Right cardiac atrium (tissue), 5 donors: ENCODE data around the gene UBE2M. TPM values are rescaled to one million over a fixed set of nuclear protein-coding genes. Genes with fewer than 3 reads are reported as not detected.

Experiments used
- ATAC-seq, 2 donors: fragments of 200-7000 bp; cut with Tn5 transposase; one replicate each; pipeline versions ENCODE4 v1.8.0 to v1.9.1; 2020; ENCODE audit warnings: moderate library complexity in 2 of 2, mild to moderate bottlenecking in 1 of 2
- DNase-seq, 3 donors: peaks; one replicate each; pipeline ENCODE4 v3.0.0-alpha.2; 2020
- H3K27ac ChIP-seq: one replicate; pipeline ENCODE4 v1.5.1; 2013; ENCODE audit warnings: mild to moderate bottlenecking, low read length, control low read depth, moderate library complexity
- H3K27me3 ChIP-seq: one replicate; pipeline ENCODE4 v1.6.1; 2013; ENCODE audit not compliant: control insufficient read depth, insufficient read depth
- H3K4me1 ChIP-seq: one replicate; pipeline ENCODE4 v1.6.1; 2013; ENCODE audit warnings: low read length; ENCODE audit not compliant: control insufficient read depth, insufficient read depth
- H3K4me3 ChIP-seq: one replicate; pipeline ENCODE4 v1.5.1; 2013; ENCODE audit warnings: low read length, control low read depth
- H3K9me3 ChIP-seq: one replicate; pipeline ENCODE4 v1.6.1; 2013; ENCODE audit warnings: low read length; ENCODE audit not compliant: control insufficient read depth
- WGBS: extraction: QIAGEN DNeasy Blood & Tissue Kit; methylation state at CpG from one replicate; pipeline ENCODE4 v1.1.7; 2013; 5-methylcytosine and 5-hydroxymethylcytosine counted together
- intact Hi-C, 4 donors: fragments of 100-400 bp; cut with DNase I; formaldehyde crosslinking; loops; one replicate each; pipeline versions ENCODE4 v1.11.0 to v1.14.0; 2022 to 2023
- polyA plus RNA-seq: library from polyadenylated mRNA; stranded (reverse); fragments of 200-250 nt; gene quantifications from one replicate; pipeline ENCODE4 v1.2.3, GENCODE V29; 2013
- total RNA-seq, 4 donors: library from RNA; stranded (reverse); fragmentation: NEBNext Ultra II Directional; extraction: Animal tissue kit (Norgen Biotek cat#: 25700); gene quantifications; one replicate each; pipeline ENCODE4 v1.2.1, GENCODE V29; 2021
- donor health status: healthy with polysubstance abuse.
- donor health status: DM: no; HTN: yes; CAD: no.
- donor health status: DM: no; HTN: no; CAD: no.
- donor health status: DM: no; HTN: yes; CAD: no; lungs with severe emphysema.
- donor health status: DM: yes; HTN: yes; CAD: no.

The UBE2M gene
- total and polyA plus RNA-seq, 5 donors, result 92.7 to 137 (median 119) TPM

DNA sequence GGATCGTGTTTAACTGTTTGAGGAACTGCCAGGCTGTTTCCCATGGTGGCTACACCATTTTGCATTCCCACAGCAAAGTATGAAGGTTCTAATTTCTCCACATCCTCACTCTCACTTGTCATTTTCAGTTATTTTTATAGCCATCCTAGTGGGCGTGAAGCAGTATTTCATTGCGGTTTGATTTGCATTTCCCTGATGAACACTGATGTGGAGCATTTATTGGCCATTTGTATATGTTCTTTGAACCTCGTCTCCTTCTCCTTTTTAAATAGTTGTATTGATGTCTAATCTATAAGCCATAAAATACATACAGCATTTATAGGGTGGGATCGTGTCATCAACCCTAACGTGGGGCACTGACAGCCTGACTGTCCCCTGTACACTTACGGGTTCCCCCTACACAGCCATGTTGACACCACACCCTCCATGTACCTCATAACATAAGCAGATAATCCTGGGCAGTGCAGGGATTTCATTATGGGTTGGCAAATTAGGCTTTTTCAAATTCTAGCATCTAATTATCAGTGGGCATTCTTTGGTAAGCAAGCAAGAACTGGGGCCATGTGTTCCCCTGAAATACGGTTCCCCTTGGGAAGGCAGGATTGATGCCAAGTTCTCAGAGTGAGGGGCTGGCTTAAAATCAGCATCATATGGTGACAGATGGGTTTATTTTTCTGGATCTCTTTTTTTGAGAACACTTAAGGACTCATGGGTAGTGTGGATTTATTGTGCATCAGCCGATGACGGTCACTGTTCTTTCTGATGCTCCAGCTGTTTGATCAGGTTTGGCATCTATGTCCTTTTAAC is 27.2 kb downstream of the UBE2M start:
- DNase-seq (no peak), ATAC-seq (no peak)
- intact Hi-C loops, result no loop called here

DNA sequence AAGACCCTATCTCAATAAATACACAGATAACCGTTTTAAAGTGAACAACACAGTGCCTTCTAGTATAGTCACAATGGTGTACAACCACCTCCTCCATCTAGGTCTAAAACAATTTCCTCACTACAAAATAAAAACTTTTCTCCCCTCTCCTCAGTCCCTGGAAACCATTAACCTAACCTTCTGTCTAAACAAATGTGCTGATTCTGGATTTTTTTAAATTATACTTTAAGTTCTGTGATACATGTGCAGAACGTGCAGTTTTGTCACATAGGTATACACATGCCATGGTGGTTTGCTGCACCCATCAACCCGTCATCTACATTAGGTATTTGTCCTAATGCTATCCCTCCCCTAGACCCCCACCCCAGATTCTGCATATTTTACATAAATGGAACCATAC is 29.0 kb downstream of the UBE2M start:
- intact Hi-C loops, result no loop called here
- DNase-seq (no peak), ATAC-seq (no peak)
- Histone ChIP-seq H3K27ac (no peak overlapping the region), H3K4me3 (no peak overlapping the region), H3K9me3 (no peaks in the 10 kb centered on the region), H3K4me1 (no peaks in the 10 kb centered on the region), H3K27me3 (no peaks in the 10 kb centered on the region)
- WGBS, result 70% methylated on average over 3 of the region's 3 CpGs

More for the DNA sequence above, 27.2 kb downstream of the UBE2M start:
- H3K27me3 ChIP-seq, result no peaks in the 10 kb centered on the region
- WGBS, result 73% methylated on average over 10 of the region's 10 CpGs
- H3K9me3 ChIP-seq, result no peaks in the 10 kb centered on the region
- H3K4me3 ChIP-seq, result no peak overlapping the region
- no peak overlapping the region for H3K27ac ChIP-seq
- no peaks in the 10 kb centered on the region for H3K4me1 ChIP-seq

DNA sequence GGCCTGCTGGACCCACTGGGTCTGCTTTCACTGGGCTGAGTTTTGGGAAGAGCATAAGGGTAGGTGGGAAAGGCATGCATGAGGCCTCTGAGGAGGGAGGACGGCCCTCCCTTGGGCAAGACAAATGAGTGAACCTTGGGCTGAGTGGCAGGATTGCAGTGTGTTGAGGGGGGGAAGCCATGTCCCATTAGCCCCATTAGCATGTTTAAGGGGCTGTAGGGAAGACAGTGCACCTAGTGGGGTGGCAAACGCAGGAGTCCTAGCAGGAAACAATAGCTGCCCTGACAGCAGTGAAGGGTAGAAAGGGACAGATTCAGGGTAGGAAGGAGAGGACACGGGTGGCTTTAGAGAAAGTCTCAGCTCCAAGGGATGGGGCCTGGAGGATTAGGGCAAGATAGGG is 35.7 kb downstream of the UBE2M start:
- 75% methylated on average over 3 of the region's 3 CpGs for WGBS
- no peak overlapping the region for H3K4me3 ChIP-seq
- peaks cover 3% of the 10 kb centered on the region for H3K4me1 ChIP-seq
- no peaks in the 10 kb centered on the region for H3K9me3 ChIP-seq
- intact Hi-C loops, result no loop called here
- DNase-seq (no peak), ATAC-seq (no peak)
- no peaks in the 10 kb centered on the region for H3K27me3 ChIP-seq
- no peak overlapping the region for H3K27ac ChIP-seq

DNA sequence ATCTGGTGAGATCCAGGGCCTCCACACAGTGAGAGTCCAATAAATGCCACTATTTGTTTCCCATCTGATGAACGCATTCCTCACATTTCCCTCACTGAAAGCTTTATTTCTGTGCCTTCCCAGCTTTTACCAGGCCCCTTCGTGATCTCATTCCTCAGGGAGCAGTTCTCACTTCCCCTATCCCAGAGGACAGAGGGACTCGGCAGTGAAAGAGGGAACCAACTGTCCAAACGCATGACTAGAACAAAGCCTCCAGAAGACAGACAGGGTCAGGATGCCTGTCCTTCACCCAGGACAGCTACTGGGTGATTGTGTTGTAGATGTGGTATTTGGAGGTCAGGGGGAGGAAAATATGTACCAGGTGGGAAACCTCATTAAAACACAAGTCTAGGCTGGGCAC is 36.8 kb downstream of the UBE2M start:
- Histone ChIP-seq H3K27me3 (no peaks in the 10 kb centered on the region), H3K27ac (no peak overlapping the region), H3K9me3 (no peaks in the 10 kb centered on the region), H3K4me1 (peaks cover 3% of the 10 kb centered on the region), H3K4me3 (no peak overlapping the region)
- no peak for ATAC-seq
- intact Hi-C loops, result no loop called here
- no peak for DNase-seq
- WGBS, result 61% methylated on average over 4 of the region's 4 CpGs

DNA sequence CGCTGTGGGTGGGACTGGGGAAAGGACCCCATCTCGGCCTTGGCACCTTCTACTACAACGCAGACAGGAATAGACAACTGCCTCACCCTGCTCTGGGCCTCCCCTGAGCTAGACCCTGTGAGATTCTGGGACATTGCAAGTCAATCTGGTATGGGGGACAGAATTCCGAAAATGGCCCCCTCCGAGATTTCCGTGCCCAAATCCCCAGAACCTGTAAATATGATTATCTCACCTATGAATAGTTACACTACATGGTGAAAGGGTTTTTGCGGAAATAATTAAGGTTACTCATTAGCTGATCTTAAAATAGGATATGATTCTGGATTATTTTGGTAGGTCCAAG is 38.2 kb downstream of the UBE2M start:
- ATAC-seq, result no peak
- no peak for DNase-seq
- no peaks in the 10 kb centered on the region for H3K9me3 ChIP-seq
- H3K27ac ChIP-seq, result peak overlapping the region; percentile 80
- H3K4me3 ChIP-seq, result peak overlapping the region; percentile 45
- intact Hi-C loops, result no loop called here
- 15% methylated on average over 7 of the region's 7 CpGs for WGBS
- H3K4me1 ChIP-seq, result peaks cover 3% of the 10 kb centered on the region
- H3K27me3 ChIP-seq, result no peaks in the 10 kb centered on the region

DNA sequence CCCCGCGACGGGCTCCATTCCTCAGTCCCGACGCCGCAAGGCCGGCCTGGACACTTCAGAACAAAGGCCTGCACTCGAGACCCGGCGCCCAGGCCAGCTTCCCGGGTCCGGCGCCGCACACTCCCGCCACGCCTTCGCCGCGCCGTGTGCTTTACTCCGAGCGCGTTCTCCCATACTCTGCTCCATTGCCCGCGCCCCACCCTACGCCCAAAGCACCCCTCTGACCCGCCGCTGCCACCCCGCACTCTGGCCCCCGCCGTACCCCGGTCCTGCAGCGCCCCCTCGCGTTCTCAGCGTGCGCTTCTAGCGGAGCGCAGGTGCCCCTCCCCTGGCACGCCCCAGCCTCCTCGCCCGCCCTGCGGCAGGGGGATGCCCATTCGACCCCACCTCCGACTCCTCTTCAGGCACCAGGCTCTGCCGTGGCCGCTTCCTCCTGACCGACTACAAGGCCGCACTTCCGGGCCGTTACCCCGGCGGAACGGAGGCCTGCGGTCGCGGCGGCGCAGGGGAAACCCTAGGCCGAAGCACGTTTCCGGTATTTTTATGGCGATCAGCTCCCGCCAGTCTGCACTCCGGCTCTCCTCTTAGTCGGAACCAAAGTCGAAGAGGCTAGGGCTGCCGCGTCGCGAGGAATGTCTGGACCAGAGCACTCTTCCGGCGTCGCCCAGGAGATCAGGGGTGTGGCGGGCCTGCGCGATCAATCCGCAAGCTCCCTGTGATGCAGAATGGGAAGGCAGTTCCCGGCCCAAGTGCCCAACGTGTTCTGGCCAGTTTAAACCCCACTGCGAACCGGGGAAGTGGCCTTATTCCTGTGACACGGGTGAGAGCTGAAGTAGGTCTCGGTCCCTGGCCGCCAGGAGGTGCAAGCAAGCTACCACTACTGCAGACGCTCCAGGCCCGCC is 38.8 kb downstream of the UBE2M start, which contains the start of gene ZBTB45:
Gene ZBTB45 (minus strand): TSS at position 456 of the 902 bp plus-strand sequence. CDS start 2,137 bp downstream, outside the sequence.
- under 1% methylated on average over 87 of the region's 87 CpGs for WGBS
- intact Hi-C loops, result no loop called here
- no peaks in the 10 kb centered on the region for H3K27me3 ChIP-seq
- ATAC-seq (peak; percentile 91 to 92), DNase-seq (peak; percentile 93 to 96 (median 96))
- H3K9me3 ChIP-seq, result no peaks in the 10 kb centered on the region
- peaks cover 3% of the 10 kb centered on the region for H3K4me1 ChIP-seq
- peak within 1 kb of the TSS; percentile 45 for H3K4me3 ChIP-seq
- H3K27ac ChIP-seq, result peak within 1 kb of the TSS; percentile 80

DNA sequence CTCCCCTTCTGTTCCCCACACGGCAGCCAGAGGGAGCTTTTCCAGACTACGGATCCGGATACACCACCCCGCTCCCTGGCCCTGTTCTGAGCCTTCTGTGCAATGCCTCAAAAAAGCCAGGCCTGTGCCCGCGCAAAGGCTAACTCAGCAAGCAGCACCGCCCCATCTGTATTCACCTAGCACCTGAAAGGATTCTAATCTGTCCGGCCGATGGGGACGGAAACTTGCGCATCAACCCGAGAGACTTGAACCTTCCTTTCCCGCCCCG is 39.4 kb downstream of the UBE2M start:
- WGBS, result under 1% methylated on average over 14 of the region's 14 CpGs
- DNase-seq (peak; percentile 68 to 88 (median 80)), ATAC-seq (peak; percentile 66 to 72)
- Histone ChIP-seq H3K27me3 (no peaks in the 10 kb centered on the region), H3K9me3 (no peaks in the 10 kb centered on the region), H3K4me3 (peak overlapping the region; percentile 45), H3K4me1 (peaks cover 3% of the 10 kb centered on the region), H3K27ac (peak overlapping the region; percentile 80)
- intact Hi-C loops, result no loop called here

DNA sequence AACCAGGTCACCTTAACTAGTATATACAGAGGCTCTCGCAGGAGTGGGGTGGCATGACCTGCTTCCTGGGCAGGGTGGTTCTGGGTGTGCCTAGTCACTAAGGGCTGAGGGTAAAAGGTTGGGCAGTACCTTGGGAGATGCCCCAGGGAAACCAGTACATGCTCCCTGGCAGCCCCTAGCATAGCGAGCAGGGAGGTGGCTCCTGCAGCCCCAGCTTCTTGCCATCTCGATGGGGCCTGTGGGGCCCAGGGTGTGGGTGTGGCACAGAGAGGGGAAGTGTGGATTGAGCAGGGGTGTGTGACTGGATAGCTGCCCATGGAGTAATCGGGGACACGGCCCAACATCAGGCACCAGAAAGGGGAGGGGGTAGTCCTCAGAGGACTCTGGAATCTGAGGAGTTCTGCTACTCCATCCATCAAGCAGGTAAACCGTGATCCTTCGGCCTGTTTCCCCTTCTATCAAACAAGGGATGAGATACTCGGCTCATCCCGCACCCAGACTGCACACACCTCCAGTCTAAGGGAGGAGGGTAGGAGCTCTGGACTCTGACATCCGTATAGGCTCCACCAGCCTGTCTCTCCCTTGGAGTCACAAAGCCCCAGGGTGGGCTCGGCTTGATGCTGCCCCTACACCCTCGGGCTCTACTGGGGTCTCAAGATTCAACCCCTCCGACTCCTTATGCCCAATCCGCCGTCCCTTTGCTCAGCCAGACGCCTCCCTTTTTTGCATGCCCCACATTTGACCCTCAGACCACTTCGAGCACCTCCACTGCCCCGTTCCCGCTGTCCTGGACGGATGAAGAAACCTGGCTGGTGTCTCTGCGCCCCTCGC is 39.9 kb downstream of the UBE2M start:
- 11% methylated on average over 22 of the region's 22 CpGs for WGBS
- H3K27ac ChIP-seq, result peak overlapping the region; percentile 80
- H3K4me3 ChIP-seq, result peak overlapping the region; percentile 45
- H3K9me3 ChIP-seq, result no peaks in the 10 kb centered on the region
- DNase-seq (peak in 2 of 3 donors; percentile 63 to 71), ATAC-seq (no peak)
- peaks cover 3% of the 10 kb centered on the region for H3K4me1 ChIP-seq
- H3K27me3 ChIP-seq, result no peaks in the 10 kb centered on the region
- intact Hi-C loops, result no loop called here

DNA sequence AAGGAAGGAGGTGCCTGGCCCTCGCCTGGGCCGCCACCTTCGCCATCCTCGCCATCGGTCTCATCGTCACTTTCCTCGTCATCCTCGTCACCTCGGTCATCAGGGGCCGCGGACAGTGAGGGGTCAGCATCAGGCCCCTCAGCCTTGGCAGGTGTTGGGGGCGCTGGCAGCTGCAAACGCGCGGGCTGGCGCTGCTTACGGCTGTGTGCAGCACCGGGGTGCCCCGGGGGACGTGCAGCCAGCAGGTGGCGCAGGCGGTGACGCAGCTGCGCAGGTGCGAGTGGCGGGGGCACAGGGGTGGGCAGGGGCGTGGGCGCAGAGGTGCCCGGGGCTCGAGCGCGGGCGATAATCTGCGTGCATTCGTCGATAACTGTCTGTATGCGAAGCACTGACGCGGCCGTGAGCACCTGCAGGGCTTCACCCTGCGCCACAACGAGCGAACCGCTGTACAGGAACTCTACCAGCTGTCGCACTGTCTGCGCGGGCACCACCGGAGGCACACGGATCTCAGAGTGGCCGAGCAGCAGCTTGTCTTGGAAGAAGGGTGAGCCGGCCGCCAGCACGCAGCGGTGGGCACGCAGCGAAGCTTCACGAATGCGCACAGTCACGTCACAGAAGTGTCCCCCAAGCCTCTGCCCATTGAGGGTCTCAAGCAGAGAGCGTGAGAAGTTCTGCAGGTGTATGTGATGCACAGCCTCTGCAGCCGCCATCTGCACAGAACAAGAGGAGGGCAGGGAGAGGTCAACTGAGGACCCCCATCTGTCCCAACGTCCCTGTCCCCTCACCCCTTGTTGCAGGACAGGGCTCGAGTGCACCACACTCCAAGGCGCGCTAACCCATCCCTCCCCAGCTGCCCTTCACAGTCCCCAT is 41.2 kb downstream of the UBE2M start:
- H3K9me3 ChIP-seq, result no peaks in the 10 kb centered on the region
- H3K4me3 ChIP-seq, result no peak overlapping the region
- H3K27me3 ChIP-seq, result no peaks in the 10 kb centered on the region
- H3K27ac ChIP-seq, result no peak overlapping the region
- peaks cover 3% of the 10 kb centered on the region for H3K4me1 ChIP-seq
- peak in 2 of 3 donors; percentile 59 to 70 for DNase-seq
- 88% methylated on average over 65 of the region's 65 CpGs for WGBS
- no peak for ATAC-seq
- intact Hi-C loops, result no loop called here

DNA sequence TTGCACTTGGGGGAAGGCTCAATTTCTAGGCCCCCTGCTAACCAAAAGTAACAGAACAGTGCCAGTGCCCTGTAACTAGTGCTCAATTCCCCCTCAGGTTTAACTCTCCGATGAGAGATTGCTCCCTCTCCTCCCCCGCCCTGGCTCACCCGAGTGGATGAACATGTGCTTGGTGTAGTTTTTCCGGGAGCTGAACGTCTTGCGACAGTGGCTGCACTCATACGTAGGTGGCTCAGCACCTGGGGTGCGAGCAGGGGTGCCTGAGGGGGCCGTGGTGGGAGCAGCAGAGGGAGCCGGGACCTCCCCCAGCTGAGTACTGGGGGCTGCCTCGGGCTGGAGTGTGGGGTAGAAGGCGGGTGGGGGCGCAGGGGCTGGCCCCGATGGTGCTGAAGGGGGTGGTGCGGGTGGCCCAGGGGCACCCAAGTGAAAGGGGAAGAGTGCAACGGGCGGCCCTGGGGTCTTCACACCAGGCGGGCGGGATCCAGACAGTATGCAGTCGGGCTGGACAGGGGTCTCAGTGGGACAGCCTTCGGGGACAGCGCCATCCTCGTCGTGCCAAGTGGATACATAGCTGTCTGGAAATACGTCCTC is 42.1 kb downstream of the UBE2M start:
- 89% methylated on average over 25 of the region's 25 CpGs for WGBS
- ATAC-seq, result no peak
- H3K27me3 ChIP-seq, result no peaks in the 10 kb centered on the region
- DNase-seq, result no peak
- H3K27ac ChIP-seq, result no peak overlapping the region
- intact Hi-C loops, result no loop called here
- H3K9me3 ChIP-seq, result no peaks in the 10 kb centered on the region
- peaks cover 3% of the 10 kb centered on the region for H3K4me1 ChIP-seq
- H3K4me3 ChIP-seq, result no peak overlapping the region
